Activated naive CD4-positive, alpha-beta T cell treated with anti-CD3 and anti-CD28 coated beads for 36 hours (primary cell): Measurements from ENCODE around the gene TPPP2. TPM values are rescaled to one million over a fixed set of nuclear protein-coding genes. Genes with fewer than 3 reads are reported as not detected.
A peak's percentile ranks its signal among the peaks of the same experiment; 100 is the strongest.

ENCODE experiments used
- CTCF ChIA-PET: fragments of 350-600 bp; sonication (Branson Sonifier 250); formaldehyde crosslinking; loops from one replicate; lab custom pipeline; 2021; ENCODE audit warnings: antibody characterized with exemption; lab: Charles Lee
- DNase-seq: peaks from one replicate; pipeline ENCODE4 v3.0.0-alpha.2; 2020
- H3K27ac Mint-ChIP-seq: one replicate; pipeline ENCODE4 v1.8.0; 2021; ENCODE audit warnings: mild to moderate bottlenecking, mixed read lengths
- H3K27me3 Mint-ChIP-seq: one replicate; pipeline ENCODE4 v1.8.0; 2021; ENCODE audit warnings: low read depth, mixed read lengths
- H3K36me3 Mint-ChIP-seq: one replicate; pipeline ENCODE4 v1.8.0; 2021; ENCODE audit warnings: low read depth, mixed read lengths
- H3K4me1 Mint-ChIP-seq: one replicate; pipeline ENCODE4 v1.8.0; 2021; ENCODE audit warnings: low read depth, mixed read lengths
- H3K4me3 Mint-ChIP-seq: one replicate; pipeline ENCODE4 v1.8.0; 2021; ENCODE audit warnings: mild to moderate bottlenecking, moderate library complexity, mixed read lengths
- H3K9me3 Mint-ChIP-seq: one replicate; pipeline ENCODE4 v1.8.0; 2021; ENCODE audit warnings: mixed read lengths
- intact Hi-C: fragments of 100-400 bp; cut with micrococcal nuclease; formaldehyde crosslinking; loops from one replicate; pipeline ENCODE4 v1.15.1; 2023
- total RNA-seq, 2 experiments: library from RNA; stranded (reverse); gene quantifications; one replicate each; pipeline ENCODE4 v1.2.3, GENCODE V29; 2021

The TPPP2 gene
- total RNA-seq, 2 experiments from 2014 or later, result not detected

DNA sequence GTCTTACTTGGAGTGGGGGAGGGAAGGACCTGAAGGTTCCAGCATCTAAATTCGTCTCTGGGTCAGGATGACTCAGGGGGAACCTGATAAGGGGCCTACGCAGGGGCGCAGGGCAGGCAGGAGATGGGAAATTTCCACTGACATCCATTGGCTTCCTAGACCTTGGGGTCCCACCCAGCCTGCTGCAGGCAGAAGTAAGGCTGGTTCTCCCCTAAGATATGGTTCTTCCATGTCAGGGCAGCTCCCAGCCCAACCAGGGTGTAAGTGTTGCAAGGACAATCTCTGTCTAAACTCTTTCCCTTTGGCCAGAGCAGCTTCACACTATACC, 3.1 kb upstream of the TPPP2 start:
- intact Hi-C loops, result no loop called here
- no peak for DNase-seq
- Mint-ChIP-seq H3K27ac (no peak overlapping the region), H3K27me3 (no peaks in the 10 kb centered on the region), H3K4me3 (no peak overlapping the region), H3K4me1 (peaks cover 10% of the 10 kb centered on the region), H3K9me3 (no peaks in the 10 kb centered on the region), H3K36me3 (no peaks in the 10 kb centered on the region)
- CTCF ChIA-PET, result interaction anchor here (1.0 to 2.3 kb wide), 5 partner anchors 12 to 78 kb away, joined by 3 to 7 read pairs (median 4); no protein-coding TSS in a partner anchor

DNA sequence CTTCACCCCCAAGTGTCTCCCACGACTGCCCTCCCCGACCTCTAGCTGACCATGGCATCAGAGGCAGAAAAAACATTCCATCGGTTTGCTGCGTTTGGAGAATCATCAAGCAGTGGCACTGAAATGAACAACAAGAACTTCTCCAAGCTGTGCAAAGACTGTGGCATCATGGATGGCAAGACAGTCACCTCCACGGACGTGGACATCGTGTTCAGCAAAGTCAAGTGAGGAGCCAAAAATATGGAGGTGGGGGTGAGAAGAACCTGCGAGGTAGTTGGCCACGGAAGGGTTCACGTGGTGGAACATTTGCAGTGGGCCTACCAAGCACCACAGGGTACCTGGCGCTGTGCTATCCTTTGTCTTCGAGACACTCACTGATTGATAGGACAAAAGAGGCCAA, 514 bp downstream of the TPPP2 start:
- no peak overlapping the region for H3K4me3 Mint-ChIP-seq
- no peaks in the 10 kb centered on the region for H3K27me3 Mint-ChIP-seq
- no peaks in the 10 kb centered on the region for H3K36me3 Mint-ChIP-seq
- CTCF ChIA-PET, result interaction anchor here (0.8 to 7.4 kb wide), 2 partner anchors 17 to 62 kb away, joined by 3 to 68 read pairs; no protein-coding TSS in a partner anchor
- intact Hi-C loops, result no loop called here
- H3K4me1 Mint-ChIP-seq, result no peaks in the 10 kb centered on the region
- no peak overlapping the region for H3K27ac Mint-ChIP-seq
- no peak for DNase-seq
- no peaks in the 10 kb centered on the region for H3K9me3 Mint-ChIP-seq

DNA sequence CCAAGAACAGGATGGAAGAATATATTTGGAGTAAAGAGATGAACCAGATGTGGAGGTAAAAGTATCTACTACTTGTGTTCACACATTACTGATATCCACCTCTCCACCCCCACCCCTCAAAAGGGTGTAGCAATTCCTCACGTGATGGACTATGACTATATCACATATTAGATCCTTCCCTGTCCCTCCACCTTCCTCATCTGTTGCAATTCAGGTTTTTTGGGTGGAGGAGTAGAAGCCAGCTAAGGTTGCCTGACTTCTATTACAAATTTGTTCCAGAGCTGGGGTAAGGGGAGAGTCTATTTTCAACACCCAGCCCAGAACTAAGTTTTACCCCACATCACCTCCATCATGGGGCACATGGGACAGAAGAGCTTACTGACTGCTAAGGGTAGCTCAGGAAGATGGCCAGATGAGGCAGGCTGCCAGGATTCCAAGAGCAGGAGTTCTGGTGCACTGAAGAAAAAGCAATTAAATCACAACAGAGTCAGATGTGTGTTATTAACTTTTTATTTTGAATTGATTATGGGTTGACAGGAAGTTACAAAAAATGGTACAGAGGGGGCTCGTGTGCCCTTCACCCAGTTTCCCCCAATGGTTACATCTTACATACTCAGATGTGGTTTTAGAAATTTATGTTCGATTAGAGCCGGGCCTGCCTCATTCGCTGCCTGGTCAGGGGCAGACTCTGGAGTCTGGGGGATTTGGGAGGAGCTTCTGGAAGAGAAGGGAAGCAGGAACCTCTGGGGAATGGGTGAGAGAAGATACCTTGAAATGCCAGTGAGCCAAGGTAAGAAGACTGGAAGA, 2.5 kb downstream of the TPPP2 start:
- no peaks in the 10 kb centered on the region for H3K27me3 Mint-ChIP-seq
- no peaks in the 10 kb centered on the region for H3K9me3 Mint-ChIP-seq
- no peak for DNase-seq
- no peaks in the 10 kb centered on the region for H3K36me3 Mint-ChIP-seq
- H3K4me1 Mint-ChIP-seq, result no peaks in the 10 kb centered on the region
- intact Hi-C loops, result no loop called here
- no peak overlapping the region for H3K27ac Mint-ChIP-seq
- H3K4me3 Mint-ChIP-seq, result no peak overlapping the region
- CTCF ChIA-PET, result interaction anchor here (1.3 to 7.4 kb wide), 4 partner anchors 12 to 72 kb away, joined by 3 to 68 read pairs (median 6); no protein-coding TSS in a partner anchor

DNA sequence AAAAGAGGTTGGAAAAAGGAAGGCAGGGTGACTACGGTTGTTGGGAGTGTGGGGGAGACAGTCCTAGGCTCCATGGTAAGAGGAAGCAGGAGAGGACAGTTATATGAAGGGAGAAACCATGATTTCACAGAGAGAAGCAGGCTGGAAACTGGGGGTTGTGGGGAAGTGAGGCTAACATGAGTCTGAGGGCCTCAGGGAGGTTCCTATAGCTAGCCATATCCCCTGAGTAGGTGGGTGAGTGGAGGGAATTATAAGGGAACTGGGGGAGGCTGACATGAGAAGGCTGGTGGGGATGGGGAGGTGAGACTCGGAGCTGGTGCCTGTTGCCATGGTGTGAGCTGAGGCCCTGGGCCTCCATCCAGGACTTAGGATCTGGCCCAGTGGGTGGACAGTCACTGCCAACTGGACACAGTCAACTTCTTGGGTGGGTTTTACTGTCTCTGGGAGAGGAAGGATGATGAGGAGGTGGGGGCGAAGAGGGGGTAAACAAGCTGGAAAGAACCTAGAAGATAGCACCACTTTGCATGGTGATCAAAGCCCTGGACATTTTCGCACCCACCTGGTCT, 3.2 kb downstream of the TPPP2 start:
- Mint-ChIP-seq H3K4me3 (no peak overlapping the region), H3K9me3 (no peaks in the 10 kb centered on the region), H3K27ac (no peak overlapping the region), H3K36me3 (no peaks in the 10 kb centered on the region), H3K4me1 (no peaks in the 10 kb centered on the region), H3K27me3 (no peaks in the 10 kb centered on the region)
- CTCF ChIA-PET, result interaction anchor here (1.6 to 7.4 kb wide), 2 partner anchors 19 to 72 kb away, joined by 5 to 68 read pairs; no protein-coding TSS in a partner anchor
- DNase-seq, result no peak
- intact Hi-C loops, result no loop called here

DNA sequence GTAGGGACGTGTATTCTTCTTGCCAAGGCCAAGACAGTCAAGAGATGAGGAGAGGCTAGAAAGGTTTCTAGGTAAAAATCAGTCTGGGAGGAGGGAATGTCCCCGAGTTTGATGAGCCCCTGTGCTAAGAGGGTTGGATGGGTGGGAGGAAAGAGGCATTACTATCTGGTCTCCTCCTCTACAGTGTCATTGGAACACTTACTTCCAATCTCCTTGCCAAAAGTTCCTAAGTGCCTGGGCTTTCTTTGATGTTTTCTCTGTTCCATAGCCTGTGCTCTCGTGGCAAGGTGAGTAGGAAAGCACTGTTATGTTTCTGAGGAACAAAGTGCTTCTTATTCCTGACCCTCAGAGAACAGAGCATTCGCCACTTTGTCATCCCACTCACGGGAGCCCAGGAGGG, 4.7 kb downstream of the TPPP2 start, which contains the start of gene RNASE13:
Gene RNASE13 (minus strand): TSS at position 101 of the 400 bp plus-strand sequence. CDS start 519 bp downstream, outside the sequence.
- H3K36me3 Mint-ChIP-seq, result no peaks in the 10 kb centered on the region
- H3K9me3 Mint-ChIP-seq, result no peaks in the 10 kb centered on the region
- H3K27me3 Mint-ChIP-seq, result no peaks in the 10 kb centered on the region
- no peak within 1 kb of the TSS for H3K27ac Mint-ChIP-seq
- no peak for DNase-seq
- intact Hi-C loops, result no loop called here
- no peak within 1 kb of the TSS for H3K4me3 Mint-ChIP-seq
- H3K4me1 Mint-ChIP-seq, result no peaks in the 10 kb centered on the region
- CTCF ChIA-PET, result interaction anchor here (0.6 to 7.4 kb wide), 4 partner anchors 21 to 70 kb away, joined by 4 to 68 read pairs (median 4); no protein-coding TSS in a partner anchor

DNA sequence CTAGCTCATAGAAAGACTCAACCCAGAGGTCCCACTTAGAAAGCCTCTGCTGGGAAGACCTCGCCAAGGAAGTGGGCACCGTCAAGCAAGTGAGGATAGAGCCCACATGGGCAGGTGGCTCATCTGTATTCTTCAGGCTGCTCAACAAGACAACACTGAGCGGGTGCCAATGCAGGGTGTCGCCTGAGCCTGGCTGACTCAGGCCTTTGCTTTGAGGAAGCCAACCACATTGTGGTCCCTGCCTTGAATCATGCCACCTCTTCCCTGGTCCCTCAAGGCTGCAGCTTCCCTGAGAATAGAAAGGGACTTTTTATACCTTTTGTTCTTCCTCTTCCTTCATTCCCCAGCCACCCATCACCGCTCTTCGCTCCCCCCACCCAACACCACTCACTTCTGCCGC, 6.7 kb downstream of the TPPP2 start:
- H3K4me1 Mint-ChIP-seq, result no peaks in the 10 kb centered on the region
- H3K27me3 Mint-ChIP-seq, result no peaks in the 10 kb centered on the region
- CTCF ChIA-PET, result interaction anchor here (1.2 to 7.4 kb wide), 4 partner anchors 11 to 68 kb away, joined by 3 to 68 read pairs (median 4); no protein-coding TSS in a partner anchor
- no peaks in the 10 kb centered on the region for H3K9me3 Mint-ChIP-seq
- H3K36me3 Mint-ChIP-seq, result no peaks in the 10 kb centered on the region
- no peak overlapping the region for H3K27ac Mint-ChIP-seq
- no peak overlapping the region for H3K4me3 Mint-ChIP-seq
- intact Hi-C loops, result no loop called here
- DNase-seq, result no peak

DNA sequence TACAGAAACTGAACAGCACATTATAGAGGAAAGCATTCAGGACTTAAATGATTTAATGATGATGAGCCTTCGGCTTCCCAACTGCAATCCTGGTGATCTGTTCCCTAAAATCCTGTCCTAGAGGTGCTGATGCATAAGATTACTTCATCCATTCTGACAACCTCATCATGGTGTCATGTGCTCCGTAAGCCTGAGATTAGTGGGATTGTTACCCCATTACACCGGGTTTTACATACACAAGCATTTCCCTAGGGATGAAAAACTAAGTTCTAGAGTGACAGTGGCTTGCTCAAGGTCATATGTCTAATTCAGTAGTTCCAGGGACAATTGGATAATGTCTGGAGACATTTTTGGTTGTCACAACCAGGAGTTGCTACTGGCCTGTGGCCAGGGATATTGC, 7.1 kb downstream of the TPPP2 start:
- intact Hi-C loops, result no loop called here
- CTCF ChIA-PET, result interaction anchor here (1.4 kb wide), 1 partner anchor 67 kb away, joined by 3 read pairs; no protein-coding TSS in a partner anchor
- H3K36me3 Mint-ChIP-seq, result no peaks in the 10 kb centered on the region
- peaks cover 2% of the 10 kb centered on the region for H3K27me3 Mint-ChIP-seq
- no peaks in the 10 kb centered on the region for H3K4me1 Mint-ChIP-seq
- H3K4me3 Mint-ChIP-seq, result no peak overlapping the region
- DNase-seq, result no peak
- no peaks in the 10 kb centered on the region for H3K9me3 Mint-ChIP-seq
- no peak overlapping the region for H3K27ac Mint-ChIP-seq

DNA sequence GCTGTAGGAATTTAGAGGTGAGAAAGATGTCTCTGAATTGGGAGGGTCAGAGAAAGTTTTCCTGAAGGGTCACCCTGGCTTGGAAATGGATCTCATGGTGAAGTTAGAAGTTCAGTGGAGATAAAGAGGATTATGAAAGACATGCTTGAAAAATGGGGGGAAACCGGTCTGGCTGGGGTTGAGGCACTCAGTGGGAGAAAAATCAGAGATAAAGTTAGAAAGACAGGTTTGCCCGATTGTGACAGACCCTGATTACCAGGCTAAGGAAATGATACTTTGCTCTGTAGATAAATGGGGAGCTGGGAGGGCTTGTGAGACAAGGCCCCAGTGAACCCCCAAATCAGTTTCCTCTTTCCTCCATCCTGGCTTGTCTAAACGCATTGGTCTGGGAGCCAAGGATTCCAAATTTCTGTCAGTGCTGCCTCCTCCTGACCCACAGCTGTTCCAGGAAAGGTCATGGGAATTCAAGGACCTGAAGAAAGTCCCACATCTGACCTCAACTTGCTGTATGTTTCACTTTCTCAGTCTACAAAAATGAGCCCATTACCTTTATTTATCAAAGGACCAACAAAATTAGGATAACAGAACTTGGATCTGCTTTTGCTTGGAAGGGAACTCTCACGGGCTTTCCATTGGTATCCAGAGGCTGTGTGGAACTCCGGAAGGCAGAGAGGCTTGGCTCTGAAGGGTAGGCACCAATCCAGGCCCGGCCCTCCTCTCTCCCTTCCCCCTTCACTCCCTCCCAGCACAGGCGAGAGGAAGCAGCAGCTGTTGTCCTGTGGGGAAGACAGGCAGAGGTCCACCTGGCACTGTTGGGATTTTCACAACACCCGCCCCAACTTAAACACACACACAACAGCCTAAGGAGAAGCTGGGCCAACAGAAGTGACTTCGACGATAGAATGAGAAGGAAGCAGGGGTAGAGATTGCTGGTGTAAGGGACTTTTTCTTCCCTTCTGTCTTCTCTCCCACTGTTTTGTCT, 8.7 kb downstream of the TPPP2 start:
- Mint-ChIP-seq H3K36me3 (no peaks in the 10 kb centered on the region), H3K27ac (no peak overlapping the region), H3K4me1 (no peaks in the 10 kb centered on the region), H3K9me3 (no peaks in the 10 kb centered on the region), H3K4me3 (no peak overlapping the region), H3K27me3 (peaks cover 7% of the 10 kb centered on the region)
- CTCF ChIA-PET, result interaction anchor here (0.8 to 7.2 kb wide), 4 partner anchors 25 to 67 kb away, joined by 3 to 147 read pairs (median 11); partner anchors contain the start of gene SLC39A2
- DNase-seq, result no peak
- intact Hi-C loops, result no loop called here

DNA sequence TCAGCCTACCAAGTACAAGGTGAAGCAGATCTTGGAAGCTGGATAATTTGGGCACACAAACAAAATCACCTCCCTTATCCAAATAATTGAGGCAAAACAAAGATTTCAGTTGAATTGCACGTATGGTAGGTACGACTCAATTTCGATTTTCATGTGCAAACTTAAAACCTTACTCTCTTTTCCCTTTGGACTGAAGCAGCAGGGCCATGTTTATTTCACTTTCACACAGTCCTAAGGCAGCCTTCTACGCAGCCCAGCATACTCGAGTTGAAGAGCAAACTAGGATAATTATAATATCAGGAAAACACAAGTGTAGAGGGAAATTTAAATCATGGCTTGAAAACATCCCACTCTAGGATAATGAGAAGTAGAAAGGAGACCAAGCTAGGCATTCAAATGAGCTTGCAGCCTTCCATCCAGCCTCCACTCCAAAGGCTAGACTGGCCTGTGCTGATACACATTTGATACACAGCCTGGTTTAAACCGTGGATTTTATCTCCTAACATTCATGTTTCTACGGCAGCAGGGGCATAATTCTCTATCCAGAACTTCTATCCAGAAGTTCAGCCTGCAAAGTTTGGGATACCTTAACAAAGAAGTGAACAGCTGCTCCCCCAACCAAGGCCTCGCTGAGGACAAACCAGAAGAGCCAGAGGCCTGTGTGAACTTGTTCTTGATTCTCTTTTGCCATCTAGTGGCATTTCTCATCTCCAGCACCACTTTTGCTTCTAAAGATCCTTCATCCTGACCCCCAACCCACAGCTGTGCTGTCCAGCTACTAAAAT, 9.8 kb downstream of the TPPP2 start:
- peaks cover 9% of the 10 kb centered on the region for H3K27me3 Mint-ChIP-seq
- intact Hi-C loops, result loop anchor here (1.0 kb wide), 3 partner anchors 25 to 182 kb away; no protein-coding TSS in a partner anchor
- no peak overlapping the region for H3K27ac Mint-ChIP-seq
- CTCF ChIA-PET, result interaction anchor here (0.6 to 7.2 kb wide), 15 partner anchors 17 to 69 kb away, joined by 3 to 147 read pairs (median 4); partner anchors contain the start of gene SLC39A2
- peaks cover 7% of the 10 kb centered on the region for H3K4me1 Mint-ChIP-seq
- H3K36me3 Mint-ChIP-seq, result no peaks in the 10 kb centered on the region
- peak; percentile 27 for DNase-seq
- H3K4me3 Mint-ChIP-seq, result no peak overlapping the region
- no peaks in the 10 kb centered on the region for H3K9me3 Mint-ChIP-seq

DNA sequence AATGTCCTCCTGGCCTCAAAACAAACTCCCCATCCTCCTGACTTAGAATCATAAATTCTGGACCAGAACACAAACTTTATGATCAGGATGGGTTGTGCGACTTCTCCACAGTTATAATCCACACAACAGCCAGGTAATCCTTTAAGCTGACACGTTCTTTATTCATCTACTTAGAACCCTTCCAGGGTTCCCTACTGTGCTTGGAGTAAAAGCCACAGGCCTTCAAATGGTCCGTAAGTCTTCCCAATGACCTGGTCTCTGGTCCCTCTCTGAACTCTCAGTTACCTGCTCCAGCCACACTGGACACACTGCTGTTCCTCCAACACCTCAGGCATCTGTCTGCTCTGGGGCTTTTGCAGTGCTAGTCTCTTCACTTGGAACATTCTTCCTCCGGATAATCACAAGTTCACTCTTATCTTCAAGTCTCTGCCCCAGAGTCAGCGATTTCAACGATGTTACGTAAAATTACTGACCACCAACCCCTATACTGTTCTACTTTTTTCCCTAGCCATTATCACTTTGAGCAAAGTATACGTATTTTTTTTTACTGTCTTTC, 10.4 kb downstream of the TPPP2 start:
- DNase-seq, result no peak
- Mint-ChIP-seq H3K27me3 (peaks cover 9% of the 10 kb centered on the region), H3K36me3 (no peaks in the 10 kb centered on the region), H3K4me3 (no peak overlapping the region), H3K27ac (no peak overlapping the region), H3K9me3 (no peaks in the 10 kb centered on the region), H3K4me1 (peaks cover 8% of the 10 kb centered on the region)
- CTCF ChIA-PET, result interaction anchor here (0.6 to 7.2 kb wide), 15 partner anchors 17 to 394 kb away, joined by 3 to 147 read pairs (median 4); partner anchors contain the start of gene SLC39A2
- intact Hi-C loops, result loop anchor here (1.0 kb wide), 3 partner anchors 26 to 183 kb away; no protein-coding TSS in a partner anchor
